GM21390 (cell line): Measurements from ENCODE around the gene MR1.
A peak's percentile ranks its signal among the peaks of the same experiment; 100 is the strongest.

ENCODE experiments used
- ATAC-seq: cut with Tn5 transposase; IDR thresholded peaks from one replicate; pipeline ENCODE4 v1.9.1; 2021; ENCODE audit not compliant: unreplicated experiment

The MR1 gene

DNA sequence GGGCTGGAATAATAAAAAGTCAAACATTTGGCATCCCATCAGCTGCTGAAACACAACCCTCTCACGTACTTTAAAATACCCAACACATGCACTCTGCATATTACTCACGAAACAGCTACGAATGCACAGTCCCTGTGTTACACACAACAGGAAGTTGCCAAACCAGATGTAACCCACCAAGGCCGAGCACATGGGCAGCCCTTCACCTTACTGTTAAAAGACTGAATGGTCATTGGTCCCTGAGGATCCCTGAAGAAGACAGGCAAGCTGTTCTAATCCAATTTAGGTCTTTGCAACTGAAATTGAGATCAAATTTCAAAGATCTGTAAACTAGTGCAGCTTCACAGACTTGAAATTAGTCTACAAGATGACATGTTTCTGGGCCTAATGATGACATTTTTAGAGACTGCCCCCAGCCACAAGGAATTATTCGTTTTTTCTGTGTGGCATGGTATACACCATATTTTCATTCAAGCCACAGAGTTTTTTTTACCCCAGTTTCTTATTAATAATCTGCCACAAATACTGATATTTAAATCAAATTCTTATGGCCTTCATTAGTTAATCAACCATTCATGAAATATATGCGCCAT is 29.1 kb downstream of the MR1 start:
- ATAC-seq, result peak; percentile 60

DNA sequence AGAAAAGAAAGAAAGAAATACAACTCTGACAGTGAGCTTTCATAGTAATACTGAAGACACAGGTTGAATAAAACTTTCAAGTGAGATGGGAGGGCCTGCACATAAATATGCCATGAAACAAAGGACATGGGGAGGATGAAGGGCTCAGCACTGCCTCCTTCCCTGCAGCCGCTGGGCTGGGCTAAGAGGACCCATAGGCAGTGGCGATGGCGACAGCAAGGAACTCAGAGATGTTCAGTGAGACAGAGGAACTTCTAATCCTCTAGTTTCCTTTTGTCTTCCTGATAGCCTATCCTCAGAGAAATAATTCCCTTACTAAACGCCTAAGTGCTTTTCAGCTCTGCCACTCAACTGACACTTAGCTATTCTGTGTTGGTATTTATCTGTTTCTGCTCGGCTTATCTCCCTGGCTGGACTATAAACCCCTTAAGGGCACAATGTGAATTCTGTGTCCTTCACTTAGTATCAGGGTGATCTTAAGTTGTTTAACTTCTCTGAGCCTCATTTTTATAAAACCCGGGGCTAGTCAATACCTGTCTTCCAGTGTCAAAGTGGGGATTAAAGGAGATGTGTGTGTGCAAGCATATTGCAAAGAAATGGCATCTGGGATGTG is 30.3 kb downstream of the MR1 start:
- ATAC-seq, result no peak

DNA sequence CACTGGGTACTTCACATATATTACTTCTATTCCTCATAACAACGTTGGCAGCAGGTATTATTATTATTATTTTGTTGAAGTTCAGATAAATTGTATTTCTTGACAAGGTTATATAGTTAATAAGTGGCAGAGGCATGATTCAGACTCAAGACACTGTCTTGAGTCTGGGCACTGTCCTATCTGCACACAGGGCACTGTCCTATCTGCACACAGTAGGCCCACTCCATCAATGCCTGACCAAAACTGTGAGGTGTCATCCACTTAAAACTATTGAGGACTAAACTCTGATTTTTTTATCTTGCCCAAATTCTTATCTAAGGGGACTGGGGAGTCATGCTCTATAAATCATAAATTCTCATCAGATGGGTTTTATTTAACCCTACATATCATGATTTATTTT is 30.9 kb downstream of the MR1 start:
- ATAC-seq, result no peak

DNA sequence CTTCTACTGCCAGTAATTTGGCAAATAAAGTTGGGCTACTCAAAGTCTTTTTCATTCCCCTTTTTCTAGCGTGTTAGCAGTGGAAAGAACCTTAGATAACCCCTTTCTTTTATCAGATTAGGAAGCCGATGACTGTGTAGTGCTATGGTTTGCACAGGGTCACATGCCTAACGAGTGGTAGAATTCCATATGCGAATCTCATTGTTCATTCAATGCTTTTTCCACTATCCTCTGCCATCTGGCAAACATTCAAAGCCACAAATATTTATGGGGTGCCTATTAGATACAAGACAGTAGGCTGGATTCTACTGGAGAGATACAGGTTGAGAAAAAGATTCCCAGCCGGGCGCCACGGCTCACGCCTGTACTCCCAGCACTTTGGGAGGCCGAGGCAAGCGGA is 39.9 kb downstream of the MR1 start:
- ATAC-seq, result no peak

GRCh38 chr1:181075766-181076350 is 42.1 kb downstream of the MR1 start:
- no peak for ATAC-seq

DNA sequence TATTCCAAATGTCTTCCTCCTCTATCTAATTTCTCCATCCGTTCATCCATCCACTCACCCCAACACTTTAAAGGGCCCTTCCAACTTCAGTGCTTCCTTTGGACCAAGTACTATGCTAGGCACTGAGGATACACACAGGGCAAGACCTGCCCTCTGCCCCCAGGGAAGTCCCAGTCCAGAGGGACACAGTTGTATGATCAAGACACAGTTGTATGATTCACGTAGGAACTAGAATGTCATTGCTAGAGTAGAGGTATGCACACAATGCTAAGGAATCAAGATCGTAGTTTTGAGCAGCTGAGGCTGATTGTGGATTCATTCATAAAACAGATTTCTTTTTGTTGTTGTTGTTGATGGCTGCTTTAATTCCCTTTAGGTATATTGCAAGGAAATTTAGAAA is 43.1 kb downstream of the MR1 start:
- ATAC-seq, result no peak

DNA sequence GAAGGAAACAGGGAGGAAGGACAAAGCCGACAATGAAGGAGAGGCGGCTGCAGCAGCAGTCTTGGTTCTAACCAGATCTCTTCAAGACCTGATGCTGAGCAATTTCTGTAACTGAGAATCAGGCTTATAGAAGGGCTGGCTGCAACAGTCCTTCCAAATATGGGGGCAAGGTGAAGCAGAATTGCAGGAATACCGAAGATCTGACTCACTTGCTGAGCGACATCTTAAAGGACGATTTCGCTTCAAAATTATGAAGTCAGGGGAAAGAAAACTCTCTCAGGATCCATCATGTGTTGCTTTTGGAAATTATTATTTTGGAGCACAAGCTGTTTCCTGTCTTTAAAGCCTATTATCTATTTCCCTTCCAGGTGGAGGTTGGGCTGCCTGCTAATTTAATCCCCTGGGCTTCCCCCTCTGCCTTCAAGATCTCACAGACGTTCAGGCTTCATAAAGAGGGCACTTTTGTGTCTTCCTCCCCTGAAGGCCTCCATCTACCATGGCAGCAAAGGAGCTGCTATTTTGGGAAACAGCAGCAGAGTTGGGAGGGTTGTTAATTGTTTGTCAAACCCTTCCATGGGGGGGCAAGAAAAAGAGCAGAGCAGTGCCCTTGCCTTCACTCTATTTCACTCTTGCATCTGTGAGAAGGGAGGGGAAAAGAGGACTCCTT is 43.9 kb downstream of the MR1 start:
- ATAC-seq, result no peak

GRCh38 chr1:181079382-181079781 is 45.6 kb downstream of the MR1 start:
- ATAC-seq, result no peak

DNA sequence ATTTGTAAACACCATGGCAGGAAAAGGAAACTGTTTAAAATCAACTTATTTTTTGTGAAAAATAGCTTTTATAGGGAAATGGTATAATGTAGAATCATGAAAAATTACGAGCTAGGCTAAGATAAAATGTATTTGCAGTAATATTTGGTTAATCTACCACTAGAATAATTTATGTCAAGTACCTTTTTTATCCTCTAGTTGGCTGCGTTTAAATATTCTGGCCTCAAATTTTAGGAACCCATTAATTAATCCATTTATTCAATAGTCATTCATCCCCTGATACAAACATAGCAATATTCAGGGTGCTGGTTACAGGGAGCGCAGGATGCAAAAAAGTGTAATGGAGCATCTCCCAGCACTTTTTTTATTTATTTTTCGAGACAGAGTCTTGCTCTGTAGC is 46.1 kb downstream of the MR1 start:
- no peak for ATAC-seq

- ATAC-seq, result no peak
These were observed 46.8 kb downstream of the MR1 start for GRCh38 chr1:181080556-181080955.

DNA sequence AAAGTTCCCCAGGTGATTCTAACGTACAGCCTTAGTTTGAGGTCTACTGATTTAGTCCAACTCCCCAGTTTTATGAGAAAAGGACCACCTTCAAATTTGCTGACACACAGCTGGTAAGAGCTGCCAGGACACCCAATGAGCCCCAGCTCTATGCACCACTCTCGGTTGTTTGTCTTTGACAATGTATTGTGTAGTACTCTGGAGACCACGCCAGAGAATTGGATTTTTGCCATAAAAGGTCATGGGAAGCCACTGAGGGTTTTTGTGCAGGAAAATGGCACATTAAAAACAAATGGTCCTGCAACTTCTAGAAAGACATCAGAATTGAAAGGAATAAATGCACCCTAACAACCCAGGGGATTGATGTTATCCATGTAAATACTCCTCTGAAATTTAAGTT is 47.6 kb downstream of the MR1 start:
- ATAC-seq, result no peak

- peak; percentile 41 for ATAC-seq
These were observed 50.2 kb downstream of the MR1 start for GRCh38 chr1:181083842-181084605.

DNA sequence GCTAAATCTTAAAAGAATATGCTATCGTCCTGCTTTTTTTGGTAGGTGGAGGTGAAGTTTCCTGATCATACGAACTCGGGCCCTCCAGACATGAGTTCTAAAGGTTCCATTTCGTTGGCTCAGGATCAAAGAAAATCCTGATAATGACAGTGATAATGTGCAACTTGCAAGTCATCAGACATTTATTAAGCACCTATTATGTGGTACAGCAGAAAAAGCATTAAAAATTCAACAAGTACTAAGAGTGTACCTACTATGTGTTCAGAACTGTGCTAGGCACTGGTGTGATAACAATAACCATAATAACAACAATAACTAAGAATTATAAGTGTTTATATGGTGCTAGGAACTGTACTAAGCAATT is 50.8 kb downstream of the MR1 start:
- no peak for ATAC-seq

DNA sequence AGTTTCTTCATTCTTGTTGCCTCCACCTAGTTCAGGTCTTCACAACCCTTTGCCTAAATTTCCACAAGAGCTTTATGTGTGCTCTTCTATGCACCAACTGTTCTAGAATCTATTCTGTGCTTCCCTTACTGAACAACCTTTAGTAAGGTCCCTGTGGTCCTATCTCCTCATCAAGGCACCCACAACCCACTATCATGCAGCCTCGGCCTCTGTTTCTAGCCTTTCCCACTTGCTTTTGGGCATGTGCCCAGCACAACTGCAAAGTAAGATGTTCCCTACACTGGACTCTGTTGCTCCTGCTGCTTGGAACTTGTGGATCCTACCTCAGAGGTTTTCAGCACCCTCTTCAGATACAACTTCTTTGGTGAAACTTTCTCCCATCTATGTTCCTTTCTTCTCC is 52.3 kb downstream of the MR1 start:
- no peak for ATAC-seq

DNA sequence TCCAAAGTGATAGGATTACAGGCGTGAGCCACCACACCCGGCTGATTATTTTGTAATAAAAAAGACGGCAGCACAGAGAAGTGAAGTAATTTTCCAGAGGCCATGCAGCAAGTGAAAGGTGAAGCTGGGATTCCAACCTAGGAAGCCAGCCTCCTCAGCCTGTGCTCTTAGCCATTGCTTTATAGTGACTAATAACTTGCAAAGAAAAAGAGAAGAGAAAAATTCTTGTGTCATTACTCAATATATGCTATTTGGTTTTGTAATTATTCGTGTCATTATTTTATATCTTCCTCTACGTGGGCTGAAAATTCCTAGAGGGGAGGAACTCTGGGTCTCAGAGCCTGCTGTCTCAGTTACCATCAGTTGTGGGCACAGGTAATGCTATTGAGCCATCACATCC is 53.1 kb downstream of the MR1 start:
- ATAC-seq, result no peak

DNA sequence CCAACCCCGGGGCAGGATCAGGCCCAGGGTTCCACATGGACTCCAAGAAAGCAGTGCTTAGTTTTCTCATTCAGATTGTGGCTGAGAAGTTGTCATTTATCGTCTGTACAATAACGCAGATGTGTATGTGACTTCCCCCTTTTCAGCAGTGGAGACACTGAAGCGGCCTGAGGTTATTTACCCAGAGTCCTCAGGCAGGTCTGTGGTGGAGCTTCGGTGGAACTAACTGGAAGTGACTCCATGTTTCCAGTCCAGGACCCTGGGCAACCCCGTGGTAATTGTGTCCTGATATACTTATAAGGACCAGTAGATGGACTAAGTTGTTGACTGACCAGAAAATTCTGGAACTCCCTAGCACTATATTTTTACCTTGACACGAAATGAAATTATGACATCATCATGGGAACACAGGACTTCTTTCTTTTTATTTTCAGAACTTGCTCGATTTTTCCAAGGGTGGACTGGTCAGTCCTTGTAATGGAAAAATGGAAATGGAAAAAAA is 53.7 kb downstream of the MR1 start:
- ATAC-seq, result no peak

GRCh38 chr1:181088079-181089016 is 54.6 kb downstream of the MR1 start, which contains the start of gene IER5:
Gene IER5 (plus strand): TSS chr1:181088700. CDS start chr1:181088903, 203 bp downstream.
- ATAC-seq, result peak; percentile 67

GRCh38 chr1:181089017-181089675 is 55.4 kb downstream of the MR1 start:
- ATAC-seq, result peak; percentile 9

- ATAC-seq, result peak; percentile 31
These were observed 56.1 kb downstream of the MR1 start for GRCh38 chr1:181089676-181090544.
